GM19035 (cell line): ENCODE results near the gene CUTA.

Experiments
- ATAC-seq: cut with Tn5 transposase; IDR thresholded peaks from one replicate; pipeline ENCODE4 v1.9.1; 2021; ENCODE audit not compliant: unreplicated experiment

Gene CUTA

GRCh38 chr6:33424855-33425667, 7.2 kb upstream of the CUTA start:
- no peak for ATAC-seq

GRCh38 chr6:33423777-33424176, 5.9 kb upstream of the CUTA start:
- ATAC-seq, result no peak

GRCh38 chr6:33421344-33421643, 3.4 kb upstream of the CUTA start:
- ATAC-seq, result no peak

- no peak for ATAC-seq
Measured at GRCh38 chr6:33420491-33421343, 2.8 kb upstream of the CUTA start.

- ATAC-seq, result no peak
Measured at GRCh38 chr6:33419580-33420490, 1.9 kb upstream of the CUTA start, which contains the start of gene SYNGAP1. Gene SYNGAP1, plus strand, starts transcription at chr6:33420065. Its CDS starts 200 bp downstream, at chr6:33420265.

- no peak for ATAC-seq
Measured at GRCh38 chr6:33418690-33419291, 884 bp upstream of the CUTA start.

- ATAC-seq, result no peak
Measured at GRCh38 chr6:33417128-33417902, 592 bp downstream of the CUTA start.

GRCh38 chr6:33416386-33417127, 1.4 kb downstream of the CUTA start:
- ATAC-seq, result no peak

GRCh38 chr6:33415831-33416230, 2.1 kb downstream of the CUTA start:
- ATAC-seq, result no peak

- ATAC-seq, result no peak
Measured at GRCh38 chr6:33414592-33415271, 3.2 kb downstream of the CUTA start.

- no peak for ATAC-seq
Measured at GRCh38 chr6:33413241-33414120, 4.4 kb downstream of the CUTA start.

GRCh38 chr6:33412140-33413009, 5.5 kb downstream of the CUTA start:
- ATAC-seq, result no peak

GRCh38 chr6:33411632-33412005, 6.3 kb downstream of the CUTA start:
- ATAC-seq, result no peak

GRCh38 chr6:33410711-33411631, 6.9 kb downstream of the CUTA start, which contains the start of gene PHF1:
Gene PHF1, plus strand, starts transcription at chr6:33411014. Its CDS starts 1,250 bp downstream, at chr6:33412264.
- ATAC-seq, result peak; percentile 43

- ATAC-seq, result peak; percentile 83
Measured at GRCh38 chr6:33410050-33410710, 7.7 kb downstream of the CUTA start.
